SK-N-SH treated with all-trans-retinoic acid at 6 μM for 48 hours (cell line): ENCODE data around the gene CIC.

ENCODE experiments used
- ATAC-seq: fragments of 200-7000 bp; cut with Tn5 transposase; 3 replicates; pipeline ENCODE4 v1.9.1; 2020; ENCODE audit warnings: mild to moderate bottlenecking, moderate library complexity
- ARNTL ChIP-seq: fragments of 450-650 bp; formaldehyde crosslinking; IDR thresholded peaks from 2 replicates; pipeline ENCODE4 v1.5.0; 2020; ENCODE audit warnings: low read depth, mild to moderate bottlenecking, moderate library complexity, borderline replicate concordance
- BACH2 ChIP-seq: fragments of 250-450 bp; sonication (Bioruptor Pico); IDR thresholded peaks from 2 replicates; pipeline ENCODE4 v1.9.0; 2021; ENCODE audit warnings: mild to moderate bottlenecking, borderline replicate concordance
- CSDC2 ChIP-seq: fragments of 250-450 bp; sonication (Bioruptor Pico); IDR thresholded peaks from 2 replicates; pipeline ENCODE4 v1.5.0; 2020; ENCODE audit warnings: mild to moderate bottlenecking, moderate library complexity
- ESRRG ChIP-seq: fragments of 250-450 bp; sonication (Bioruptor Pico); IDR thresholded peaks from 2 replicates; pipeline ENCODE4 v1.6.1; 2021; ENCODE audit warnings: mild to moderate bottlenecking
- GLIS3 ChIP-seq: fragments of 250-450 bp; sonication (Bioruptor Pico); IDR thresholded peaks from 2 replicates; pipeline ENCODE4 v1.5.0; 2020; ENCODE audit warnings: mild to moderate bottlenecking, moderate library complexity
- ISL1 ChIP-seq: fragments of 250-450 bp; sonication (Bioruptor Pico); IDR thresholded peaks from 2 replicates; pipeline ENCODE4 v2.1.2; 2022; ENCODE audit warnings: mild to moderate bottlenecking, moderate library complexity
- OSR1 ChIP-seq: fragments of 250-450 bp; sonication (Bioruptor Pico); IDR thresholded peaks from 2 replicates; pipeline ENCODE4 v1.8.0; 2022; ENCODE audit warnings: moderate library complexity, mild to moderate bottlenecking, inconsistent platforms
- RARB ChIP-seq: fragments of 250-450 bp; sonication (Bioruptor Pico); IDR thresholded peaks from 2 replicates; pipeline ENCODE4 v1.8.0; 2021; ENCODE audit warnings: mild to moderate bottlenecking, moderate library complexity
- SNAI2 ChIP-seq: fragments of 250-450 bp; sonication (Bioruptor Pico); IDR thresholded peaks from 2 replicates; pipeline ENCODE4 v1.5.0; 2020; ENCODE audit warnings: mild to moderate bottlenecking, moderate library complexity
- TCF4 ChIP-seq: fragments of 250-450 bp; sonication (Bioruptor Pico); IDR thresholded peaks from 2 replicates; pipeline ENCODE4 v1.8.0; 2021; ENCODE audit warnings: mild to moderate bottlenecking, moderate library complexity, borderline replicate concordance
- TOX ChIP-seq: fragments of 250-450 bp; sonication (Bioruptor Pico); IDR thresholded peaks from 2 replicates; pipeline ENCODE4 v1.8.0; 2021; ENCODE audit warnings: mild to moderate bottlenecking, moderate library complexity, borderline replicate concordance
- ZC3H10 ChIP-seq: fragments of 250-450 bp; sonication (Bioruptor Pico); IDR thresholded peaks from 2 replicates; pipeline ENCODE4 v1.5.1; 2021; ENCODE audit warnings: mild to moderate bottlenecking, moderate library complexity
- ZFP3 ChIP-seq: fragments of 250-450 bp; sonication (Bioruptor Pico); IDR thresholded peaks from 2 replicates; pipeline ENCODE4 v1.5.0; 2020; ENCODE audit warnings: mild to moderate bottlenecking, moderate library complexity
- ZNF70 ChIP-seq: fragments of 450-650 bp; formaldehyde crosslinking; IDR thresholded peaks from 2 replicates; pipeline ENCODE4 v1.5.0; 2020; ENCODE audit warnings: mild to moderate bottlenecking, moderate library complexity
- ZNF8 ChIP-seq: fragments of 450-650 bp; formaldehyde crosslinking; IDR thresholded peaks from 2 replicates; pipeline ENCODE4 v1.5.0; 2020; ENCODE audit warnings: mild to moderate bottlenecking, moderate library complexity
- TF ChIP-seq, protein P1 (sequence below): fragments of 250-450 bp; sonication (Bioruptor Pico); IDR thresholded peaks from 2 replicates; pipeline ENCODE4 v1.5.1; 2020; ENCODE audit warnings: low read depth, mild to moderate bottlenecking, moderate library complexity
- TF ChIP-seq, protein P2 (sequence below): fragments of 250-450 bp; sonication (Bioruptor Pico); IDR thresholded peaks from 2 replicates; pipeline ENCODE4 v1.5.0; 2020; ENCODE audit warnings: mild to moderate bottlenecking, moderate library complexity
- TF ChIP-seq, protein P3 (sequence below): fragments of 250-450 bp; sonication (Bioruptor Pico); IDR thresholded peaks from 2 replicates; pipeline ENCODE4 v1.8.0; 2021; ENCODE audit warnings: low read depth, mild to moderate bottlenecking, moderate library complexity, borderline replicate concordance

The CIC gene

DNA sequence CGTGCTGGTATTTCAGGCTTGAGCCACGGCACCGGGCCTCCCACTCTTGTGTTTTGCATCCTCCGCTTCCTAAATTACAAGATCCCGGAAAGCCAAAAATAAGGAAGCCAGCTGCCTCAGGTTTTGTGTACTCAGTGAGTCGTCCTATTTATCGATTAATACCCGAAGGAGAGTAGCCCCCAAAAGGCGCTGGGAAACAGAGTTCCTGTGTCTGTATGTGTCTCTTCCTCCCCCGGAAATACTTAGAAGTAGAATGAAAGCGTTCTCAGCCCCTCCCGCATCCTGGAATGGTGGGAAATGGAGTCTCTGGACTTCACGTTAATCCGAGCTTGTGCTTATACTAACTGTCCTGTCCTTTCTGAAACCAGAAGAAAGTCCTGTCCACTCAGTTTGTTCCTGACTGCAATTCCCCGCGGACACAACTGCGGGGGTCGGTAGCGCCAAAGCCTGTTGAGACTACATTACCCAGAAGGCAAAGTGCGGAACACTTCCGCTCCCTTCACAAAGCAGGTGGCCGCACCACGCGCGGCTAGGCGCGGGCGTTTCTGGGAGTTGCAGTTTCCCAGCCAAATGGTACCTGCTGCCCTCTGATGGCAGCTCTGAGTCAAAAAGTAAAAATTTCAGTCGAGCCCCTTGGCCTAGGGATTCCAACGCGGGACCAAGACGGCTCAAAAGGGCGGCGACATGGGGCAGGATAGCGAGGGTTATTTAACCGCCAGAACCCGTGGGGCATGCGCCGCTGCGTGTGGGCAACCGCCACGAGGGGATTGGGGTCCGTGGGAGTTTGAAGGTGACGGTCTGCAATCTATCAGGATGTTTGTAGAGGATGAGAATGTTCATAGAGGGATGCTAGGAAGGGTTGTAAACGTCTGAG, 24.5 kb upstream of the CIC start:
- ATAC-seq = peak; percentile 54
- TF ChIP-seq ZFP3 (CRISPR knock-in tag) (0 out of 2 replicates have a peak, but pooled peaks have one; percentile 50), SNAI2 (peak; percentile 69; the same call in 1 of the 2 replicates), BACH2 (CRISPR knock-in tag) (no peak), CSDC2 (CRISPR knock-in tag) (0 out of 2 replicates have a peak, but pooled peaks have one; percentile 52)
- TF ChIP-seq, protein P1, sequence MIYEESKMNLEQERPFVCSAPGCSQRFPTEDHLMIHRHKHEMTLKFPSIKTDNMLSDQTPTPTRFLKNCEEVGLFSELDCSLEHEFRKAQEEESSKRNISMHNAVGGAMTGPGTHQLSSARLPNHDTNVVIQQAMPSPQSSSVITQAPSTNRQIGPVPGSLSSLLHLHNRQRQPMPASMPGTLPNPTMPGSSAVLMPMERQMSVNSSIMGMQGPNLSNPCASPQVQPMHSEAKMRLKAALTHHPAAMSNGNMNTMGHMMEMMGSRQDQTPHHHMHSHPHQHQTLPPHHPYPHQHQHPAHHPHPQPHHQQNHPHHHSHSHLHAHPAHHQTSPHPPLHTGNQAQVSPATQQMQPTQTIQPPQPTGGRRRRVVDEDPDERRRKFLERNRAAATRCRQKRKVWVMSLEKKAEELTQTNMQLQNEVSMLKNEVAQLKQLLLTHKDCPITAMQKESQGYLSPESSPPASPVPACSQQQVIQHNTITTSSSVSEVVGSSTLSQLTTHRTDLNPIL (CRISPR knock-in tag) = no peak
- TF ChIP-seq, protein P2, sequence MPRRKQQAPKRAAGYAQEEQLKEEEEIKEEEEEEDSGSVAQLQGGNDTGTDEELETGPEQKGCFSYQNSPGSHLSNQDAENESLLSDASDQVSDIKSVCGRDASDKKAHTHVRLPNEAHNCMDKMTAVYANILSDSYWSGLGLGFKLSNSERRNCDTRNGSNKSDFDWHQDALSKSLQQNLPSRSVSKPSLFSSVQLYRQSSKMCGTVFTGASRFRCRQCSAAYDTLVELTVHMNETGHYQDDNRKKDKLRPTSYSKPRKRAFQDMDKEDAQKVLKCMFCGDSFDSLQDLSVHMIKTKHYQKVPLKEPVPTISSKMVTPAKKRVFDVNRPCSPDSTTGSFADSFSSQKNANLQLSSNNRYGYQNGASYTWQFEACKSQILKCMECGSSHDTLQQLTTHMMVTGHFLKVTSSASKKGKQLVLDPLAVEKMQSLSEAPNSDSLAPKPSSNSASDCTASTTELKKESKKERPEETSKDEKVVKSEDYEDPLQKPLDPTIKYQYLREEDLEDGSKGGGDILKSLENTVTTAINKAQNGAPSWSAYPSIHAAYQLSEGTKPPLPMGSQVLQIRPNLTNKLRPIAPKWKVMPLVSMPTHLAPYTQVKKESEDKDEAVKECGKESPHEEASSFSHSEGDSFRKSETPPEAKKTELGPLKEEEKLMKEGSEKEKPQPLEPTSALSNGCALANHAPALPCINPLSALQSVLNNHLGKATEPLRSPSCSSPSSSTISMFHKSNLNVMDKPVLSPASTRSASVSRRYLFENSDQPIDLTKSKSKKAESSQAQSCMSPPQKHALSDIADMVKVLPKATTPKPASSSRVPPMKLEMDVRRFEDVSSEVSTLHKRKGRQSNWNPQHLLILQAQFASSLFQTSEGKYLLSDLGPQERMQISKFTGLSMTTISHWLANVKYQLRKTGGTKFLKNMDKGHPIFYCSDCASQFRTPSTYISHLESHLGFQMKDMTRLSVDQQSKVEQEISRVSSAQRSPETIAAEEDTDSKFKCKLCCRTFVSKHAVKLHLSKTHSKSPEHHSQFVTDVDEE = peak; percentile 86

DNA sequence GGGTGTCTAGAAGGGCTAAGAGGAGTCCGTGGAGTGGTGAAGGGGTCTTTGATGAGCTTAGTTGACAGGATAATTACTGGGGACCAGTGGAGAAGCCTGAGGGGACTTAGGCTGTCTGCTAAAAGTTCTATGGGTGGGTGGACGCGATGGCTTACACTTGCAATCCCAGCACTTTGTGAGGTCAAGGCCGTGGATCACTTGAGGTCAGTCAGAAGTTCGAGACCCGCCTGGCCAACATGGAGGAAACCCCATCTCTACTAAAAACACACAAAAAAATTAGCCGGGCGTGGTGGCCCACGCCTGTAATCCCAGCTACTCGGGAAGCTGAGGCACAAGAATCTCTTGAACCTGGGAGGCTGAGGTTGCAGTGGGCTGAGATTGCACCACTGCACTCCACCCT, 23.8 kb upstream of the CIC start:
- ATAC-seq = no peak
- TF ChIP-seq, protein P1 (CRISPR knock-in tag) = no peak
- TF ChIP-seq SNAI2 (no peak), BACH2 (CRISPR knock-in tag) (no peak), ARNTL (no peak), TCF4 (CRISPR knock-in tag) (no peak), RARB (CRISPR knock-in tag) (no peak), ZC3H10 (CRISPR knock-in tag) (no peak), ZNF70 (CRISPR knock-in tag) (no peak), GLIS3 (no peak), ZNF8 (no peak), CSDC2 (CRISPR knock-in tag) (no peak), OSR1 (no peak), ZFP3 (CRISPR knock-in tag) (no peak), ISL1 (CRISPR knock-in tag) (no peak), TOX (CRISPR knock-in tag) (no peak), ESRRG (CRISPR knock-in tag) (no peak)
- TF ChIP-seq, protein P3, sequence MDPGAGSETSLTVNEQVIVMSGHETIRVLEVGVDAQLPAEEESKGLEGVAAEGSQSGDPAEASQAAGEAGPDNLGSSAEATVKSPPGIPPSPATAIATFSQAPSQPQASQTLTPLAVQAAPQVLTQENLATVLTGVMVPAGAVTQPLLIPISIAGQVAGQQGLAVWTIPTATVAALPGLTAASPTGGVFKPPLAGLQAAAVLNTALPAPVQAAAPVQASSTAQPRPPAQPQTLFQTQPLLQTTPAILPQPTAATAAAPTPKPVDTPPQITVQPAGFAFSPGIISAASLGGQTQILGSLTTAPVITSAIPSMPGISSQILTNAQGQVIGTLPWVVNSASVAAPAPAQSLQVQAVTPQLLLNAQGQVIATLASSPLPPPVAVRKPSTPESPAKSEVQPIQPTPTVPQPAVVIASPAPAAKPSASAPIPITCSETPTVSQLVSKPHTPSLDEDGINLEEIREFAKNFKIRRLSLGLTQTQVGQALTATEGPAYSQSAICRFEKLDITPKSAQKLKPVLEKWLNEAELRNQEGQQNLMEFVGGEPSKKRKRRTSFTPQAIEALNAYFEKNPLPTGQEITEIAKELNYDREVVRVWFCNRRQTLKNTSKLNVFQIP = no peak
- TF ChIP-seq, protein P2 = no peak
